WTC11 (cell line): ENCODE data around the gene DDR2. TPM values are rescaled to one million over a fixed set of nuclear protein-coding genes. Genes with fewer than 3 reads are reported as not detected.
A peak's percentile ranks its signal among the peaks of the same experiment; 100 is the strongest.
"Not testable (repeated sequence)": the region's sequence is repeated elsewhere in the genome, so short reads cannot be mapped to it uniquely, and the experiment has no call there.

ENCODE experiments used
- ATAC-seq: fragments of 200-7000 bp; cut with Tn5 transposase; 2 replicates; pipeline ENCODE4 v1.10.0; 2021; ENCODE audit warnings: mild to moderate bottlenecking, moderate library complexity
- CTCF ChIA-PET: fragments of 300-600 bp; sonication (Branson Sonifier 250); formaldehyde crosslinking; loops from one replicate; lab custom pipeline; 2021; ENCODE audit warnings: antibody characterized with exemption; lab: Charles Lee
- POLR2A ChIA-PET: fragments of 350-600 bp; sonication (Branson Sonifier 250); formaldehyde crosslinking; loops from one replicate; lab custom pipeline; 2021; ENCODE audit warnings: antibody characterized with exemption; lab: Charles Lee
- DNase-seq: peaks from one replicate; pipeline ENCODE4 v3.0.0; 2021; ENCODE audit warnings: low spot score
- H3K27ac Mint-ChIP-seq: 2 replicates; pipeline ENCODE4 v1.8.0; 2021; ENCODE audit warnings: mixed read lengths
- H3K27me3 Mint-ChIP-seq: 2 replicates; pipeline ENCODE4 v1.8.0; 2021; ENCODE audit warnings: low read depth, mild to moderate bottlenecking, moderate library complexity, mixed read lengths
- H3K36me3 Mint-ChIP-seq: 2 replicates; pipeline ENCODE4 v1.8.0; 2021; ENCODE audit warnings: mixed read lengths
- H3K4me1 Mint-ChIP-seq: 2 replicates; pipeline ENCODE4 v1.8.0; 2022; ENCODE audit warnings: mixed read lengths
- H3K4me3 Mint-ChIP-seq: 2 replicates; pipeline ENCODE4 v1.8.0; 2021; ENCODE audit warnings: mild to moderate bottlenecking, moderate library complexity, mixed read lengths
- H3K9me3 Mint-ChIP-seq: 2 replicates; pipeline ENCODE4 v1.8.0; 2021; ENCODE audit warnings: mixed read lengths
- CREM ChIP-seq: sonication (generic); formaldehyde crosslinking; IDR thresholded peaks from 2 replicates; pipeline ENCODE4 v1.8.1; 2022; ENCODE audit warnings: mild to moderate bottlenecking, missing genetic modification reagents, moderate library complexity
- SP1 ChIP-seq: sonication (generic); formaldehyde crosslinking; conservative IDR thresholded peaks from 2 replicates; pipeline ENCODE4 v1.8.1; 2022; ENCODE audit warnings: missing genetic modification reagents
- total RNA-seq: library from RNA; stranded (reverse); gene quantifications from 3 replicates; pipeline ENCODE4 v1.2.3, GENCODE V29; 2021

Gene DDR2
- total RNA-seq, 1 experiment from 2014 or later, result 0.85 TPM

DNA sequence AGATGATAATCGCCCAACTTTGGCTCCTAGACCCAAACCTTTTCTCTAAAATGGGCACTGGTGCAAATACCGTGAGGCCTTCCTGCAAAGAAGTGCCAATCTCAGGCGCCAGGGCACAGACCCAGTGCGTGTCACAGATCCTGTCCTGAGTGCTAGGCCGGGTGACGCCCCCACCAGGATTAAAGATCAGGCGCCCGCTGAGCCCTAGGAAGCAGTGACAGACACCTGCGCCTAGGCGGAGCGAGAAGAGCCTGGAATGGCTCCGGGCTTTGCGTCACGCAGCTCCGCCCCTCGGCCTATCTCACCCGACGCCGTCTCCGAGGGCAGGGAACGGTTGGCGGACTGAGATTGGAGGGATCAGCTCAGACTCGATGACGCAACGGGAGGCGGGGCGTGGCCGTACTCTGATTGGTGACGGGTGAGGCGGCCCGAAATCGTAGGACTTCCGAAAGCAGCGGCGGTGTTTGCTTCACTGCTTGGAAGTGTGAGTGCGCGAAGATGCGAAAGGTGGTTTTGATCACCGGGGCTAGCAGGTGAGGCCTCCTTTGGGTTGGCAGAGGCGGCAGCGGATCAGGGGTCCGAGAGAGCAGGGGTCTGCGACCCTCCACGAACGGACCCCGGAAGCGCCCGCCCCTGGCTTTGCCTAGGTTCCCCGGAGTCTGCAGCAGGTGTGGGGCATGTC lies 158.2 kb downstream of the DDR2 start, which contains the start of gene HSD17B7:
HSD17B7 (plus strand) TSS at position 400 of the 682 bp plus-strand sequence; CDS start at position 499, 99 bp downstream.
- Mint-ChIP-seq H3K4me3 (peak within 1 kb of the TSS; percentile 85), H3K36me3 (peaks cover 10% of the 10 kb centered on the region), H3K27ac (peak within 1 kb of the TSS; percentile 94)
- H3K9me3 Mint-ChIP-seq, H3K27me3 Mint-ChIP-seq, H3K4me1 Mint-ChIP-seq, POLR2A ChIA-PET: not testable (repeated sequence)
- CTCF ChIA-PET, result interaction anchor here (0.6 kb wide), 1 partner anchor 1565 kb away, joined by 3 read pairs; no protein-coding TSS in a partner anchor
- TF ChIP-seq CREM (CRISPR knock-in tag) (0 out of 2 replicates have a peak, but pooled peaks have one; percentile 10), SP1 (CRISPR knock-in tag) (peak; percentile 58)
- ATAC-seq (peak; percentile 99), DNase-seq (peak; percentile 86)

DNA sequence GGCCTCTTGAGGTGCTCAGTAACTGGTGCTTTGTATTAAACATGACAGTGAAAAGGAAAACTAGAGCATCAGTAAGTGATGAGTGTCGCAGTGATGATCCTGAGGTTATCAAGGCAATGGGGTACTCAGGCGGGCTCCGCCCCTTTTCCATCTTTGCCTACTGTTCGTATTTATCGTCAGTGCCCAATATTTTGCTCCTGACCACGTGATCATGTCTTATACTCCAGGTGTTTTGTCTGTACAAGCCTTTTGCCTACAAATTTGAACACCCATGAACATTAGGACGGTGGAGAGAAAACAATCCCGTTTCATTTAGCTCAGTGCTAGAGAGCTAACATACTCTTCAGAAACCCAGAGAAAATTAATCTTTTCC lies 158.7 kb downstream of the DDR2 start:
- DNase-seq, result not testable (repeated sequence)

GRCh38 chr1:162794284-162794683 lies 162.0 kb downstream of the DDR2 start:
- H3K36me3 Mint-ChIP-seq, result peaks cover 36% of the 10 kb centered on the region
- ATAC-seq, CTCF ChIA-PET, H3K4me1 Mint-ChIP-seq, H3K27me3 Mint-ChIP-seq, POLR2A ChIA-PET, DNase-seq, H3K9me3 Mint-ChIP-seq, H3K27ac Mint-ChIP-seq, H3K4me3 Mint-ChIP-seq: not testable (repeated sequence)

More for the DNA sequence above, 158.7 kb downstream of the DDR2 start:
- ATAC-seq, H3K27me3 Mint-ChIP-seq, H3K4me1 Mint-ChIP-seq, POLR2A ChIA-PET, H3K9me3 Mint-ChIP-seq: not testable (repeated sequence)
- peaks cover 12% of the 10 kb centered on the region for H3K36me3 Mint-ChIP-seq
- H3K27ac Mint-ChIP-seq, result peak overlapping the region; percentile 80
- peak overlapping the region; percentile 85 for H3K4me3 Mint-ChIP-seq
- CTCF ChIA-PET, result interaction anchor here (0.6 kb wide), 1 partner anchor 1566 kb away, joined by 3 read pairs; no protein-coding TSS in a partner anchor

DNA sequence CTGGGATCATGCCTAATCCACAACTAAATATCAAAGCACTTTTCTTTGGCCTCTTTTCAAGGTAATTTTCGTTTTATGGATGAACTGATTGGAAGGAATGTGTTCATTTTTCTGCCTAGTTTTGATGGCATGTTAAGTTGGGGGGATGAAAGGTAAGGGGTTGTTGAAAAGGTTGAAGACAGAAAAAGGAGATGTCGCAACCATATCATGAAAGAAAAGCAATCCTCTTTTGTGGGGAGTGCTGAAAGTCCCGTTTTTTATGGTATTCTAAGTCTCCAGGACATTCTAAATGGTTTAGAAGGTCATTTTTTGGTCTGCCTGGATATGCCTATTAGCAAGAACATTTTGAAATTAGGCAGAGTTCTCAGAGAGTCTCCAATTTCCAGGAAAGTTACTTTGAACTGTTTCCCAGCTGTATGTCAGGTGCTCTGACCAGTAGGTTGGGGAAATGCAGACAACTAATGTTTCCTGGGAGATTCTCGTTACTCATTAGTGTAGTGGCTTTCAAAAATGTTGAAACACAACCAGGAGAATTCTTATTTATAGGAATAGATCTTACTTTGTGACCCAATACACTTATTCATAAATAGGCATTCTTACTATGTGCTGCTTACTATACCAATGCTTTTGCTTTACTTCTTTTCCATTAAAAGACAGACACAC lies 164.5 kb downstream of the DDR2 start:
- CTCF ChIA-PET, H3K27me3 Mint-ChIP-seq, H3K4me3 Mint-ChIP-seq, DNase-seq, H3K9me3 Mint-ChIP-seq, ATAC-seq, POLR2A ChIA-PET, H3K4me1 Mint-ChIP-seq: not testable (repeated sequence)
- peaks cover 58% of the 10 kb centered on the region for H3K36me3 Mint-ChIP-seq
- 0 out of 2 replicates have a peak overlapping the region, but pooled peaks have one; percentile 17 for H3K27ac Mint-ChIP-seq

DNA sequence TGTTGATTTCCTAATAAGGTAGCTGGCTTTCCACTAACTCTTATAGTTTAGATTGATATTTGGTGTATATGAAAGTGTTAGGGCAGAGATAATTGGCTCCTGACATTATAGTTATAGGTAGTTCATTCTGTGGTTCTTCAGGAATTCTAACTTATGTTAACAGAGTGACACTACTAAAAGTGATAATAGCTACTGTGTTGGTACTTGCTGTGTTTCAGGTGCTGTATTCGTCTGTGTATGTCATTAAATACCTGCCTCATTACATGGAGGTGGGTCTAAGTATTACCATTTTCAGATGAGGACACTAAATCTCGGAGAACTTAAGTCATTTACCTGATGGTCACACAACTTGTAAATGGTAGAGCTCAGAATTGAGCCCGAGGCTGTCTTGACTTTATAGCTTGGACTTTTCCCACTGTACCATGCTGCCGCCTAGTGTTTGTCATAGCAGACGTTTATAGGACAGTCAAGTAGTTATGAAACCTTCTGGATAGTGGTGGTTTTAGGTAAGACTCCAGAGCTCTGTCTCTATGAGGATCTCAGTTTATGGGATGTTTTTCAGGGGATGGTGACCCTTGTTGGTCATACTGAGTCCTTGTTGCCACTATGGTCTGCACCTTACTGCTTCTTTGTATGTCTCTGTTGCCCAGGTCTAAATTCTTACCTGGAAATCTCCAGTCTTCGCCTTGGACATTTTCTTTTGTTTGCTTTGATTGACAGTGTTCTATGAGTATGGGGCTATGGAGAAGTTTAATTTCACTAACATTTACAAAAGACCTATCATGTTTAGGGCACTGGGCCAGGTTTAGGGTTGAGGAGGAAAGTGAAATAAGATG lies 167.9 kb downstream of the DDR2 start:
- POLR2A ChIA-PET, result not testable (repeated sequence)
- ATAC-seq, result peak; percentile 81

DNA sequence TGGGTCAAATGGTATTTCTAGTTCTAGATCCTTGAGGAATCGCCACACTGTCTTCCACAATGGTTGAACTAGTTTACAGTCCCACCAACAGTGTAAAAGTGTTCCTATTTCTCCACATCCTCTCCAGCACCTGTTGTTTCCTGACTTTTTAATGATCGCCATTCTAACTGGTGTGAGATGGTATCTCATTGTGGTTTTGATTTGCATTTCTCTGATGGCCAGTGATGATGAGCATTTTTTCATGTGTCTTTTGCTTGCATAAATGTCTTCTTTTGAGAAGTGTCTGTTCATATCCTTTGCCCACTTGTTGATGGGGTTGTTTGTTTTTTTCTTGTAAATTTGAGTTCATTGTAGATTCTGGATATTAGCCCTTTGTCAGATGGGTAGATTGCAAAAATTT lies 175.2 kb downstream of the DDR2 start:
- not testable (repeated sequence) for H3K4me3 Mint-ChIP-seq, H3K27me3 Mint-ChIP-seq
- peaks cover 53% of the 10 kb centered on the region for H3K36me3 Mint-ChIP-seq

More for the DNA sequence above, 167.9 kb downstream of the DDR2 start:
- H3K4me1 Mint-ChIP-seq, H3K27me3 Mint-ChIP-seq, H3K9me3 Mint-ChIP-seq, H3K27ac Mint-ChIP-seq, H3K4me3 Mint-ChIP-seq: not testable (repeated sequence)
- peak; percentile 46 for DNase-seq
- peaks cover 67% of the 10 kb centered on the region for H3K36me3 Mint-ChIP-seq
- CTCF ChIA-PET, result interaction anchor here (0.6 to 2.7 kb wide), 17 partner anchors 20 to 763 kb away, joined by 3 to 29 read pairs (median 4); no protein-coding TSS in a partner anchor

GRCh38 chr1:162812357-162812756 lies 180.1 kb downstream of the DDR2 start:
- DNase-seq, CTCF ChIA-PET, H3K4me3 Mint-ChIP-seq, H3K9me3 Mint-ChIP-seq, POLR2A ChIA-PET, ATAC-seq, H3K27me3 Mint-ChIP-seq, H3K27ac Mint-ChIP-seq, H3K4me1 Mint-ChIP-seq: not testable (repeated sequence)
- peaks cover 17% of the 10 kb centered on the region for H3K36me3 Mint-ChIP-seq

More for the DNA sequence above, 175.2 kb downstream of the DDR2 start:
- DNase-seq, ATAC-seq, H3K27ac Mint-ChIP-seq, H3K4me1 Mint-ChIP-seq, POLR2A ChIA-PET, CTCF ChIA-PET, H3K9me3 Mint-ChIP-seq: not testable (repeated sequence)

DNA sequence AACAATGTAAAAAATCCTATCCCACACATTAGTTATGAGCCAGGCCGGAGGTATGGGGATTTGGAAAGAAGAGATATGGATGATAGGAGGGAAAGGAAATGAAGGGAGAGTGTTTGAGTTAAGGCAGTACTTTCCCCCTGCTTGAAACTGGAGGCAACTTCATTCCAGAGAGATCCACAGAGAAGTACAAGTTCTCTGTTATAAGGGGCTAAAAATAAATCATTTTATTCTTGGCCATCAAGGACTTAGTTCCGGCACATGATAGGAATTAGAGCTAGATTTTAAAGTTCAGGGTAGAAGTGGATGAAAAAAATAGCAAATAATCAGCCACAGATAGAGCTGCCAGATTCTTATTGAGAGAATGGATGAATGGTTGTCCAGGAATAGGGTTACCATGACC lies 185.9 kb downstream of the DDR2 start:
- peaks cover 13% of the 10 kb centered on the region for H3K4me1 Mint-ChIP-seq
- H3K9me3 Mint-ChIP-seq, CTCF ChIA-PET, H3K27me3 Mint-ChIP-seq, H3K27ac Mint-ChIP-seq, H3K4me3 Mint-ChIP-seq, ATAC-seq, POLR2A ChIA-PET, H3K36me3 Mint-ChIP-seq, DNase-seq: not testable (repeated sequence)

- H3K4me3 Mint-ChIP-seq, DNase-seq, H3K27me3 Mint-ChIP-seq, H3K27ac Mint-ChIP-seq, H3K36me3 Mint-ChIP-seq, POLR2A ChIA-PET, H3K9me3 Mint-ChIP-seq, CTCF ChIA-PET, ATAC-seq: not testable (repeated sequence)
- H3K4me1 Mint-ChIP-seq, result peaks cover 16% of the 10 kb centered on the region
Observed at GRCh38 chr1:162818666-162819065, 186.4 kb downstream of the DDR2 start.
